ENCODE data around the gene OR2W1. TPM values are rescaled to one million over a fixed set of nuclear protein-coding genes. Genes with fewer than 3 reads are reported as not detected.

The OR2W1 gene
- total RNA-seq, 1 experiment from 2014 or later: not detected

GRCh38 chr6:29025927-29026585 lies 18.9 kb downstream of the OR2W1 start:
- H3K9me3 ChIP-seq (ENCODE audit: control insufficient read depth, insufficient read depth, low read depth, low read length): no peaks in the 10 kb centered on the region
- DNase-seq (ENCODE audit: low read depth, low spot score) (no peak), ATAC-seq (no peak)
- TF ChIP-seq SIN3A (IDR thresholded peaks at IDR 0.05; ENCODE audit: borderline replicate concordance, insufficient read depth, low read depth, low read length) (no peak), REST (IDR thresholded peaks at IDR 0.05; ENCODE audit: insufficient read depth in 1 of 2, low read depth in 2 of 2, low read length in 1 of 2) (no peak), POLR2AphosphoS5 (IDR thresholded peaks at IDR 0.05; ENCODE audit: low read depth, low read length) (no peak), TCF7L2 (IDR thresholded peaks at IDR 0.05; ENCODE audit: low read depth, low read length) (no peak)
- TF ChIP-seq, protein P1, sequence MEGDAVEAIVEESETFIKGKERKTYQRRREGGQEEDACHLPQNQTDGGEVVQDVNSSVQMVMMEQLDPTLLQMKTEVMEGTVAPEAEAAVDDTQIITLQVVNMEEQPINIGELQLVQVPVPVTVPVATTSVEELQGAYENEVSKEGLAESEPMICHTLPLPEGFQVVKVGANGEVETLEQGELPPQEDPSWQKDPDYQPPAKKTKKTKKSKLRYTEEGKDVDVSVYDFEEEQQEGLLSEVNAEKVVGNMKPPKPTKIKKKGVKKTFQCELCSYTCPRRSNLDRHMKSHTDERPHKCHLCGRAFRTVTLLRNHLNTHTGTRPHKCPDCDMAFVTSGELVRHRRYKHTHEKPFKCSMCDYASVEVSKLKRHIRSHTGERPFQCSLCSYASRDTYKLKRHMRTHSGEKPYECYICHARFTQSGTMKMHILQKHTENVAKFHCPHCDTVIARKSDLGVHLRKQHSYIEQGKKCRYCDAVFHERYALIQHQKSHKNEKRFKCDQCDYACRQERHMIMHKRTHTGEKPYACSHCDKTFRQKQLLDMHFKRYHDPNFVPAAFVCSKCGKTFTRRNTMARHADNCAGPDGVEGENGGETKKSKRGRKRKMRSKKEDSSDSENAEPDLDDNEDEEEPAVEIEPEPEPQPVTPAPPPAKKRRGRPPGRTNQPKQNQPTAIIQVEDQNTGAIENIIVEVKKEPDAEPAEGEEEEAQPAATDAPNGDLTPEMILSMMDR (IDR thresholded peaks at IDR 0.05): no peak
- H3K4me1 ChIP-seq (ENCODE audit: control insufficient read depth, insufficient read depth, low read length): no peaks in the 10 kb centered on the region
- no peak overlapping the region for H3K4me3 ChIP-seq (ENCODE audit: low read depth in 2 of 2, low read length in 2 of 2)
- ChIA-PET POLR2A (no interaction called here), CTCF (no interaction called here)
- H3K27me3 ChIP-seq (ENCODE audit: control insufficient read depth, insufficient read depth, low read length): peaks cover 10% of the 10 kb centered on the region
- in situ Hi-C loops (cut with HindIII; ENCODE audit: low pct_unique_long_range_greater_than_20kb, low sequenced_read_pairs): no loop called here
- intact Hi-C loops (cut with micrococcal nuclease; ENCODE audit: unreplicated experiment): loop anchor here (10.0 kb wide), 1 partner anchor 559 kb away; the partner anchor contains the start of gene OR2H2
- no TSS peak for BruUV-seq (replicated peaks)
- H3K27ac ChIP-seq (ENCODE audit: low read length): no peak overlapping the region
- H3K36me3 ChIP-seq (ENCODE audit: control insufficient read depth, insufficient read depth, low read length): no peaks in the 10 kb centered on the region

DNA sequence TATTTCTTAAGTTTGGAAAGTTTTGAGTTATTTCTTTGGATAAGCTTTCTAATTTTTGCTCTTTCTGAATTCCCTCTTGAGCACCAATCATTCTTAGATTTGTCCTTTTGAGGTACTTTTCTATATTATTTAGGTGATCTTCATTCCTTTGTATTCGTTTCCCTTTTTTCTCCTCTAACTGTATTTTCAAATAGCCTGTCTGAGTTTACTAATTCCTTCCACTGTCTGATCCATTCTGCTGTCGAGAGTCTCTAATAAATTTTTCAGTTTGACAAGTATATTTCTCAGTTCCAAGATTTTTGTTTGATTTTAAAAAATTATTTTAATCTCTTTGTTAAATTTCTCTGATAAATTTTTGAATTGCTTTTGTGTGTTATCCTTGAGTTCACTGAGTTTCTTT lies 23.5 kb downstream of the OR2W1 start:
- POLR2A ChIA-PET: no interaction called here
- H3K4me3 ChIP-seq (ENCODE audit: low read depth in 2 of 2, low read length in 2 of 2): no peak overlapping the region
- H3K36me3 ChIP-seq (ENCODE audit: control insufficient read depth, insufficient read depth, low read length): no peaks in the 10 kb centered on the region
- no peak for DNase-seq (ENCODE audit: low read depth, low spot score)
- TF ChIP-seq REST (IDR thresholded peaks at IDR 0.05; ENCODE audit: insufficient read depth in 1 of 2, low read depth in 2 of 2, low read length in 1 of 2) (no peak), TCF7L2 (IDR thresholded peaks at IDR 0.05; ENCODE audit: low read depth, low read length) (no peak), POLR2AphosphoS5 (IDR thresholded peaks at IDR 0.05; ENCODE audit: low read depth, low read length) (no peak), SIN3A (IDR thresholded peaks at IDR 0.05; ENCODE audit: borderline replicate concordance, insufficient read depth, low read depth, low read length) (no peak)
- TF ChIP-seq, protein P1 (IDR thresholded peaks at IDR 0.05): no peak
- no peak for ATAC-seq
- in situ Hi-C loops (cut with HindIII; ENCODE audit: low pct_unique_long_range_greater_than_20kb, low sequenced_read_pairs) (no loop called here), intact Hi-C loops (cut with micrococcal nuclease; ENCODE audit: unreplicated experiment) (loop anchor here (10.0 kb wide), 1 partner anchor 563 kb away; the partner anchor contains the start of gene OR2H2)
- CTCF ChIA-PET: no interaction called here
- H3K9me3 ChIP-seq (ENCODE audit: control insufficient read depth, insufficient read depth, low read depth, low read length): no peaks in the 10 kb centered on the region
- no peaks in the 10 kb centered on the region for H3K4me1 ChIP-seq (ENCODE audit: control insufficient read depth, insufficient read depth, low read length)
- no peak overlapping the region for H3K27ac ChIP-seq (ENCODE audit: low read length)
- peaks cover 10% of the 10 kb centered on the region for H3K27me3 ChIP-seq (ENCODE audit: control insufficient read depth, insufficient read depth, low read length)
- no TSS peak for BruUV-seq (replicated peaks)
